HG03060 (cell line): Measurements from ENCODE around the gene PLPP3.

Experiments
- ATAC-seq: cut with Tn5 transposase; IDR thresholded peaks from one replicate; pipeline ENCODE4 v1.9.1; 2021; ENCODE audit warnings: low read depth, moderate number of reproducible peaks; ENCODE audit not compliant: unreplicated experiment

PLPP3 gene

GRCh38 chr1:56446531-56447098, 132.7 kb downstream of the PLPP3 start:
- ATAC-seq = no peak

- ATAC-seq = no peak
Measured at GRCh38 chr1:56444960-56445646, 134.3 kb downstream of the PLPP3 start.
